ENCODE data around the gene ZGPAT. TPM values are rescaled to one million over a fixed set of nuclear protein-coding genes. Genes with fewer than 3 reads are reported as not detected.
A peak's percentile ranks its signal among the peaks of the same experiment; 100 is the strongest.

The ZGPAT gene
- total and polyA plus RNA-seq, 2 of the 13 experiments (the other 11 are each of a cell fraction or from before 2014, with no cell fraction given), result 23.0 to 41.9 TPM

- TF ChIP-seq AHDC1 (CRISPR knock-in tag; IDR thresholded peaks at IDR 0.05; ENCODE audit: borderline replicate concordance) (no peak), GATAD2A (CRISPR knock-in tag; IDR thresholded peaks at IDR 0.05) (no peak), RNF219 (CRISPR knock-in tag; IDR thresholded peaks at IDR 0.05) (no peak), ZSCAN25 (CRISPR knock-in tag; IDR thresholded peaks at IDR 0.05) (no peak), HNRNPL (IDR thresholded peaks at IDR 0.05; ENCODE audit: low read depth, low read length) (peak; percentile 91), ZNF329 (CRISPR knock-in tag; IDR thresholded peaks at IDR 0.05; ENCODE audit: low read depth) (no peak), RBM22 (optimal IDR thresholded peaks at IDR 0.05; ENCODE audit: low read length) (peak; percentile 46), SMC3 (IDR thresholded peaks at IDR 0.05; ENCODE audit: low read length) (no peak), ZNF737 (CRISPR knock-in tag; IDR thresholded peaks at IDR 0.05; ENCODE audit: borderline replicate concordance) (0 out of 2 replicates have a peak, but pooled peaks have one; percentile 53), ZNF672 (CRISPR knock-in tag; IDR thresholded peaks at IDR 0.05) (0 out of 2 replicates have a peak, but pooled peaks have one; percentile 71), FUBP1 (CRISPR knock-in tag; IDR thresholded peaks at IDR 0.05; ENCODE audit: borderline replicate concordance) (no peak), ZNF282 (IDR thresholded peaks at IDR 0.05; ENCODE audit: partially characterized antibody) (peak; percentile 7), FOXO4 (CRISPR knock-in tag; conservative IDR thresholded peaks at IDR 0.05) (0 out of 2 replicates have a peak, but pooled peaks have one; percentile 57), AGO2 (optimal IDR thresholded peaks at IDR 0.05; ENCODE audit: low read depth, low read length) (peak; percentile 99)
Observed at GRCh38 chr20:63732118-63733095, 24.6 kb downstream of the ZGPAT start (continued).
